ENCODE data around the gene ATRNL1. TPM values are rescaled to one million over a fixed set of nuclear protein-coding genes. Genes with fewer than 3 reads are reported as not detected.
"Not testable (repeated sequence)": the region's sequence is repeated elsewhere in the genome, so short reads cannot be mapped to it uniquely, and the experiment has no call there.

Gene ATRNL1
- total and polyA plus RNA-seq, 2 experiments from 2014 or later = 5.9 to 17.4 TPM

DNA sequence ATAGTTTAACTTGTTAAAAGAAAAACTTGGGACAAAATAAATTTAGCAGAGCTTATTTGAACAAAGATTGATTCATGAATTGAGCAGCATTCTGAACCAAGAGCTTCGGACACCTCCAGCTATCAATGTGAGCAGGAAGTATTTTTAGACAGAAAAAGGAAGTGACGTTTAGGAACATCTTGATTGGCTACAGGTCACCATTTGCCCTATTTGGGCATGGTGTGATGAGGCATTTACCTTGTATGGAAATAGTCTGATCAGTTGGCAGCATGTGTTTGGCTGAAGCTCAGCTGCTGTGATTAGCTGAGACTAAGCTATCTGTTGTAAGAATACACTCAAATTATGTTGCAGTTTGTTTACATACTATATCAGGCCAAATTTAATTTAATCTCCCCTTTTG lies 185.1 kb downstream of the ATRNL1 start:
- Histone ChIP-seq H3K9me3 (ENCODE audit: low read depth) (no peaks in the 10 kb centered on the region), H4K20me1 (ENCODE audit: insufficient read depth, poor library complexity, severe bottlenecking) (no peaks in the 10 kb centered on the region), H2AFZ (no peak overlapping the region), H3K36me3 (replicated peaks; ENCODE audit: insufficient read depth, low read depth) (no peaks in the 10 kb centered on the region), H3K9me2 (replicated peaks; ENCODE audit: insufficient read depth) (no peaks in the 10 kb centered on the region), H3K27me3 (no peaks in the 10 kb centered on the region), H3K4me1 (ENCODE audit: insufficient read depth) (no peaks in the 10 kb centered on the region), H3K4me2 (no peak overlapping the region), H3K79me2 (no peaks in the 10 kb centered on the region), H3K27ac (no peak overlapping the region), H3K4me3 (no peak overlapping the region)
- WGBS (ENCODE audit: low lambda C conversion rate, missing lambda C conversion rate) = 85% methylated on average over 2 of the region's 2 CpGs
- no peak for DNase-seq (ENCODE audit: low spot score)
- TF ChIP-seq EZH2phosphoT487 (IDR thresholded peaks at IDR 0.05; ENCODE audit: low read depth, severe bottlenecking, unreplicated experiment) (no peak), EZH2 (IDR thresholded peaks at IDR 0.05; ENCODE audit: borderline replicate concordance) (no peak)
- TF ChIP-seq, protein P1, sequence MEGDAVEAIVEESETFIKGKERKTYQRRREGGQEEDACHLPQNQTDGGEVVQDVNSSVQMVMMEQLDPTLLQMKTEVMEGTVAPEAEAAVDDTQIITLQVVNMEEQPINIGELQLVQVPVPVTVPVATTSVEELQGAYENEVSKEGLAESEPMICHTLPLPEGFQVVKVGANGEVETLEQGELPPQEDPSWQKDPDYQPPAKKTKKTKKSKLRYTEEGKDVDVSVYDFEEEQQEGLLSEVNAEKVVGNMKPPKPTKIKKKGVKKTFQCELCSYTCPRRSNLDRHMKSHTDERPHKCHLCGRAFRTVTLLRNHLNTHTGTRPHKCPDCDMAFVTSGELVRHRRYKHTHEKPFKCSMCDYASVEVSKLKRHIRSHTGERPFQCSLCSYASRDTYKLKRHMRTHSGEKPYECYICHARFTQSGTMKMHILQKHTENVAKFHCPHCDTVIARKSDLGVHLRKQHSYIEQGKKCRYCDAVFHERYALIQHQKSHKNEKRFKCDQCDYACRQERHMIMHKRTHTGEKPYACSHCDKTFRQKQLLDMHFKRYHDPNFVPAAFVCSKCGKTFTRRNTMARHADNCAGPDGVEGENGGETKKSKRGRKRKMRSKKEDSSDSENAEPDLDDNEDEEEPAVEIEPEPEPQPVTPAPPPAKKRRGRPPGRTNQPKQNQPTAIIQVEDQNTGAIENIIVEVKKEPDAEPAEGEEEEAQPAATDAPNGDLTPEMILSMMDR (IDR thresholded peaks at IDR 0.05; ENCODE audit: poor library complexity) = no peak

DNA sequence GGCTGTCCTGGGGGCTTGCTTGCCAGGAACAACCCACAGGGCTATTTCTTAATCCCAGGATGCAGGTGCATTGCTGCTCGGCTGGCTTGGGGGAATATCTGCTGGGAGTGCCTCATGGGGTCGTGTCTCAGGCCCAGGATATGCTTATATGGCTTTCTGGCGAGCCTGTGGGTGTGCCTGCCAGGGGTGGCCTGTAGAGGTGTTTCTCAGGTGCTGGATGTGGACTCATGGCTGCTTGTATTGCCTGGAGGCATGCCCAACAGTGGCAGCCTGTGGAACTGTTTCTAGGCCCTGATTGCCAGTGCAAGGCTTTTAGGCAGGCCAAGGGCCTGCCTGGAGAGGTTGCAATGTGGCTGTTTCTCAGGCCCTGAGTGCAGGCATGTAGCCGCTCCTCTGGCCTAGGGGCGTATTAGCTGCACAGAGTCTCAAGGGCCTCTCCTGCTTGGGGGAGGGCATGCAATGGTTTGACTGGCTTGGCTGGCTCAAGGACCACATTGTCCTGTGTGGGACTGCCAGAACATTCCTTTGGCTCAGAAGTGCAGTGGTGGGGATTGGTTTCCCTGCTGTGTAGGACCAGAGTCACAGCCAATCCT lies 202.1 kb downstream of the ATRNL1 start:
- Histone ChIP-seq H3K4me3 (no peak overlapping the region), H3K27ac (no peak overlapping the region), H3K27me3 (no peaks in the 10 kb centered on the region), H3K4me2 (no peak overlapping the region), H3K36me3 (replicated peaks; ENCODE audit: insufficient read depth, low read depth) (no peaks in the 10 kb centered on the region), H3K79me2 (no peaks in the 10 kb centered on the region), H3K9me2 (replicated peaks; ENCODE audit: insufficient read depth) (no peaks in the 10 kb centered on the region), H2AFZ (no peak overlapping the region), H3K4me1 (ENCODE audit: insufficient read depth) (no peaks in the 10 kb centered on the region), H4K20me1 (ENCODE audit: insufficient read depth, poor library complexity, severe bottlenecking) (no peaks in the 10 kb centered on the region), H3K9me3 (ENCODE audit: low read depth) (peaks cover 6% of the 10 kb centered on the region)
- 87% methylated on average over 5 of the region's 5 CpGs for WGBS (ENCODE audit: low lambda C conversion rate, missing lambda C conversion rate)
- no peak for DNase-seq (ENCODE audit: low spot score)
- TF ChIP-seq, protein P1 (IDR thresholded peaks at IDR 0.05; ENCODE audit: poor library complexity) = no peak
- no peak for TF ChIP-seq EZH2 (IDR thresholded peaks at IDR 0.05; ENCODE audit: borderline replicate concordance)
- no peak for TF ChIP-seq EZH2phosphoT487 (IDR thresholded peaks at IDR 0.05; ENCODE audit: low read depth, severe bottlenecking, unreplicated experiment)

DNA sequence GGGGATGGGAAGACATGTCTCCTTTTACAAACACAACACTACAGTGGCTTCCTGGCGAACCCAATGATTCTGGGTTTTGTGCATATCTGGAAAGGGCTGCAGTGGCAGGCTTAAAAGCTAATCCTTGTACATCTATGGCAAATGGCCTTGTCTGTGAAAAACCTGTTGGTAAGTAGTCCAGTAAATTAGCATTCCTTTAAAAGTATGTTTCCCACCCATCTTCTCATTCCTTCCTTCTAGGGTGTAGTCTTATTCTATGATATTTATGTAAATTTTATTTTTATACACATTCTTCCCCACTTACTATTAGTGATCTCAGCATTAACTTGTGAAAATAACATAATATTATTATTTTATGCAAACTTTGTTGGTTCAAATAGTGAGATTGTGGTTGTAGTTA lies 206.9 kb downstream of the ATRNL1 start:
- no peak overlapping the region for H3K27ac ChIP-seq
- H3K79me2 ChIP-seq = no peaks in the 10 kb centered on the region
- no peaks in the 10 kb centered on the region for H3K9me2 ChIP-seq (replicated peaks; ENCODE audit: insufficient read depth)
- no peaks in the 10 kb centered on the region for H3K9me3 ChIP-seq (ENCODE audit: low read depth)
- no peaks in the 10 kb centered on the region for H4K20me1 ChIP-seq (ENCODE audit: insufficient read depth, poor library complexity, severe bottlenecking)
- DNase-seq (ENCODE audit: low spot score) = no peak
- H2AFZ ChIP-seq = no peak overlapping the region
- no peaks in the 10 kb centered on the region for H3K27me3 ChIP-seq
- H3K4me1 ChIP-seq (ENCODE audit: insufficient read depth) = no peaks in the 10 kb centered on the region
- no peak overlapping the region for H3K4me2 ChIP-seq
- no peak overlapping the region for H3K4me3 ChIP-seq
- WGBS (ENCODE audit: low lambda C conversion rate, missing lambda C conversion rate) = 92% methylated on average over 1 of the region's 1 CpG
- no peaks in the 10 kb centered on the region for H3K36me3 ChIP-seq (replicated peaks; ENCODE audit: insufficient read depth, low read depth)
- no peak for TF ChIP-seq EZH2 (IDR thresholded peaks at IDR 0.05; ENCODE audit: borderline replicate concordance)
- TF ChIP-seq, protein P1 (IDR thresholded peaks at IDR 0.05; ENCODE audit: poor library complexity) = no peak
- no peak for TF ChIP-seq EZH2phosphoT487 (IDR thresholded peaks at IDR 0.05; ENCODE audit: low read depth, severe bottlenecking, unreplicated experiment)

DNA sequence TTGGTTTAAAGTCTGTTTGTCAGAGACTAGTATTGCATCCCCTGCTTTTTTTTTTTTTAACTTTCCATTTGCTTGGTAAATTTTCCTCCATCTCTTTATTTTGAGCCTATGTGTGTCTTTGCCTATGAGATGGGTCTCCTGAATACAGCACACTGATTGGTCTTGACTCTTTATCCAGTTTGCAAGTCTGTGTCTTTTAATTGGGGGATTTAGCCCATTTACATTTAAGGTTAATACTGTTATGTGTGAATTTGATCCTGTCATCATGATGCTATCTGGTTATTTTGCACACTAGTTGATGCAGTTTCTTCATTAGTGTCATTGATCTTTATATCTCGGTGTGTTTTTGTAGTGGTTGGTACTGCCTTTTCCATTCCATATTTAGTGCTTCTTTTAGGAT lies 226.5 kb downstream of the ATRNL1 start:
- not testable (repeated sequence) for H4K20me1 ChIP-seq (ENCODE audit: insufficient read depth, poor library complexity, severe bottlenecking)
- 94% methylated on average over 1 of the region's 1 CpG for WGBS (ENCODE audit: low lambda C conversion rate, missing lambda C conversion rate)

More for the DNA sequence above, 226.5 kb downstream of the ATRNL1 start:
- not testable (repeated sequence) for H3K9me2 ChIP-seq (replicated peaks; ENCODE audit: insufficient read depth); H3K4me2 ChIP-seq; H3K4me3 ChIP-seq; H3K27ac ChIP-seq; H3K79me2 ChIP-seq; H3K36me3 ChIP-seq (replicated peaks; ENCODE audit: insufficient read depth, low read depth); H3K4me1 ChIP-seq (ENCODE audit: insufficient read depth); H3K27me3 ChIP-seq; H3K9me3 ChIP-seq (ENCODE audit: low read depth); DNase-seq (ENCODE audit: low spot score); H2AFZ ChIP-seq

All from hepatocyte (in vitro differentiated cells).